Psoas muscle (tissue), 8 donors: ENCODE results near the gene KERA. TPM values are rescaled to one million over a fixed set of nuclear protein-coding genes. Genes with fewer than 3 reads are reported as not detected.

Experiments
- ATAC-seq, 4 donors: fragments of 200-7000 bp; cut with Tn5 transposase; one replicate each; pipeline ENCODE4 v1.9.1; 2020; ENCODE audit warnings: moderate library complexity in 3 of 4, mild to moderate bottlenecking in 2 of 4
- DNase-seq, 2 donors: peaks; one replicate each; pipeline ENCODE4 v3.0.0-alpha.2; 2020
- H3K27ac ChIP-seq: fragments of 200-600 bp; one replicate; pipeline ENCODE4 v1.8.0; 2022
- H3K27me3 ChIP-seq, 3 donors: fragments of 200-600 bp in 1 of 3; one replicate each; pipeline versions ENCODE4 v1.6.1 to v1.8.0; 2013 to 2022; ENCODE audit warnings: low read length in 2 of 3, mild to moderate bottlenecking in 2 of 3, moderate library complexity in 1 of 3; ENCODE audit not compliant: insufficient read depth in 3 of 3
- H3K36me3 ChIP-seq, 2 donors: fragments of 200-600 bp in 1 of 2; one replicate each; pipeline versions ENCODE4 v1.6.1 to v1.8.0; 2013 to 2022; ENCODE audit warnings: low read depth in 1 of 2, mild to moderate bottlenecking in 1 of 2, moderate library complexity in 1 of 2; ENCODE audit not compliant: insufficient read depth in 1 of 2
- H3K4me1 ChIP-seq: fragments of 200-600 bp; one replicate; pipeline ENCODE4 v1.8.0; 2022
- H3K4me3 ChIP-seq: fragments of 200-600 bp; one replicate; pipeline ENCODE4 v1.8.0; 2022; ENCODE audit warnings: mild to moderate bottlenecking
- H3K9me3 ChIP-seq: fragments of 200-600 bp; one replicate; pipeline ENCODE4 v1.8.0; 2022
- CTCF ChIP-seq: fragments of 200-600 bp; IDR thresholded peaks from one replicate; pipeline ENCODE4 v1.8.0; 2022; ENCODE audit warnings: antibody characterized with exemption
- WGBS, 3 donors: extraction: QIAGEN DNeasy Blood & Tissue Kit; methylation state at CpG; one replicate each; pipeline versions ENCODE4 v1.1.6 to v1.1.7; 2013; 5-methylcytosine and 5-hydroxymethylcytosine counted together
- intact Hi-C, 2 donors: fragments of 100-400 bp; cut with DNase I; formaldehyde crosslinking; loops; one replicate each; pipeline versions ENCODE4 v1.11.0 to v1.14.2; 2022
- polyA plus RNA-seq, 3 donors: library from polyadenylated mRNA; stranded (reverse); fragments of 200-250 nt; gene quantifications; one replicate each; pipeline ENCODE4 v1.2.3, GENCODE V29; 2013
- total RNA-seq, 4 donors: library from RNA; stranded (reverse); fragmentation: NEBNext Ultra II Directional in 2 of 4; extraction: Animal tissue kit (Norgen Biotek cat#: 25700) in 2 of 4; gene quantifications; one replicate each; pipeline versions ENCODE4 v1.2.1 to v1.2.4, GENCODE V29; 2021 to 2023
- donor health status: healthy with polysubstance abuse.
- donor health status: DM: no; HTN: no; CAD: no; lungs with moderate emphysema.
- donor health status: Bipolar disorder and iron deficiency.
- donor health status: healthy.
- donor health status: DM: yes; HTN: yes; CAD: no.
- donor health status: DM: no; HTN: no; CAD: no.
- donor health status: DM: no; HTN: no; CAD: no.
- donor health status: DM: yes; HTN: yes; CAD: no.

Gene KERA
- total and polyA plus RNA-seq, 7 donors = 0.17 TPM; not detected in 6

GRCh38 chr12:91065396-91065795 is 7.6 kb upstream of the KERA start:
- Histone ChIP-seq H3K27ac (no peak overlapping the region), H3K4me3 (no peak overlapping the region), H3K4me1 (no peaks in the 10 kb centered on the region), H3K36me3 (no peaks in the 10 kb centered on the region), H3K27me3 (no peaks in the 10 kb centered on the region), H3K9me3 (no peaks in the 10 kb centered on the region)
- intact Hi-C loops = no loop called here
- DNase-seq = no peak
- WGBS, 3 donors = 84 to 92% (median 87%) methylated on average over 3 of the region's 3 CpGs
- no peak for ATAC-seq
- TF ChIP-seq CTCF = no peak

GRCh38 chr12:91064640-91065039 is 6.8 kb upstream of the KERA start:
- DNase-seq = no peak

GRCh38 chr12:91061091-91061490 is 3.3 kb upstream of the KERA start:
- intact Hi-C loops = no loop called here
- Histone ChIP-seq H3K27me3 (no peaks in the 10 kb centered on the region), H3K4me3 (no peak overlapping the region), H3K27ac (no peak overlapping the region), H3K4me1 (no peaks in the 10 kb centered on the region), H3K36me3 (no peaks in the 10 kb centered on the region), H3K9me3 (no peaks in the 10 kb centered on the region)
- 32 to 44% (median 38%) methylated on average over 1 of the region's 1 CpG for WGBS, 3 donors
- no peak for DNase-seq
- TF ChIP-seq CTCF = no peak
- ATAC-seq = no peak

More at GRCh38 chr12:91064640-91065039, 6.8 kb upstream of the KERA start:
- Histone ChIP-seq H3K27ac (no peak overlapping the region), H3K36me3 (no peaks in the 10 kb centered on the region), H3K4me3 (no peak overlapping the region), H3K9me3 (no peaks in the 10 kb centered on the region), H3K4me1 (no peaks in the 10 kb centered on the region), H3K27me3 (no peaks in the 10 kb centered on the region)
- no peak for TF ChIP-seq CTCF
- 71 to 86% (median 86%) methylated on average over 3 of the region's 3 CpGs for WGBS, 3 donors
- intact Hi-C loops = no loop called here
- ATAC-seq = no peak

- no peak for ATAC-seq
Measured at GRCh38 chr12:91059211-91059610, 1.4 kb upstream of the KERA start.

More at GRCh38 chr12:91059211-91059610, 1.4 kb upstream of the KERA start:
- Histone ChIP-seq H3K4me1 (no peaks in the 10 kb centered on the region), H3K27ac (no peak overlapping the region), H3K27me3 (no peaks in the 10 kb centered on the region), H3K36me3 (no peaks in the 10 kb centered on the region), H3K4me3 (no peak overlapping the region), H3K9me3 (no peaks in the 10 kb centered on the region)
- DNase-seq = no peak
- intact Hi-C loops = no loop called here
- TF ChIP-seq CTCF = no peak
